ENCODE results near the gene FMNL2. TPM values are rescaled to one million over a fixed set of nuclear protein-coding genes. Genes with fewer than 3 reads are reported as not detected.
A peak's percentile ranks its signal among the peaks of the same experiment; 100 is the strongest.

The FMNL2 gene
- total RNA-seq, 1 experiment from 2014 or later: 28.1 TPM

GRCh38 chr2:152342259-152343046, 7.5 kb downstream of the FMNL2 start:
- no peak for DNase-seq (ENCODE audit: low read depth, low spot score)
- BruUV-seq (replicated peaks): no TSS peak
- Histone ChIP-seq H3K27ac (ENCODE audit: low read depth, low read length) (no peak overlapping the region), H3K4me2 (ENCODE audit: low read length) (0 out of 2 replicates have a peak overlapping the region, but pooled peaks have one; percentile 7), H2AFZ (ENCODE audit: low read depth, low read length, poor library complexity, severe bottlenecking) (no peak overlapping the region), H3K36me3 (ENCODE audit: control insufficient read depth in 1 of 2, insufficient read depth in 2 of 2, low read length in 2 of 2) (no peaks in the 10 kb centered on the region; a peak in 1 of 4 replicates), H3K79me2 (ENCODE audit: insufficient read depth, low read length) (peaks cover 54% of the 10 kb centered on the region), H3K27me3 (ENCODE audit: insufficient read depth, low read length) (no peaks in the 10 kb centered on the region), H4K20me1 (ENCODE audit: insufficient read depth) (no peaks in the 10 kb centered on the region), H3K9me3 (ENCODE audit: control insufficient read depth in 1 of 2, insufficient read depth in 1 of 2, low read depth in 1 of 2, low read length in 2 of 2) (no peaks in the 10 kb centered on the region), H3K4me3 (replicated peaks in 1 of 2; ENCODE audit: low read depth in 1 of 2, low read length in 2 of 2) (no peak overlapping the region), H3K9ac (ENCODE audit: low read length) (no peak overlapping the region), H3K4me1 (ENCODE audit: control insufficient read depth in 1 of 2, insufficient read depth in 2 of 2, low read length in 2 of 2) (peaks cover 0 to 15% of the 10 kb centered on the region in 2 experiments; a peak in 2 of 4 replicates), H3K9me2 (ENCODE audit: insufficient read depth) (no peaks in the 10 kb centered on the region)
- intact Hi-C loops (cut with micrococcal nuclease): no loop called here
- no peak for ATAC-seq
- no peak for TF ChIP-seq FOSL1 (IDR thresholded peaks at IDR 0.05; ENCODE audit: low read depth)
- TF ChIP-seq JUND (IDR thresholded peaks at IDR 0.05): no peak
- no peak for TF ChIP-seq SP1 (IDR thresholded peaks at IDR 0.05; ENCODE audit: low read depth)
- no peak for TF ChIP-seq EGR1 (IDR thresholded peaks at IDR 0.05; ENCODE audit: low read depth)
- no peak for TF ChIP-seq ELF1 (IDR thresholded peaks at IDR 0.05; ENCODE audit: borderline replicate concordance, low read depth)
- no peak for TF ChIP-seq RAD21 (IDR thresholded peaks at IDR 0.05; ENCODE audit: low read depth)
- no peak for TF ChIP-seq REST (IDR thresholded peaks at IDR 0.05; ENCODE audit: low read depth)
- no peak for TF ChIP-seq POLR2AphosphoS5 (IDR thresholded peaks at IDR 0.05; ENCODE audit: low read depth, low read length)
- TF ChIP-seq ATF3 (IDR thresholded peaks at IDR 0.05): no peak
- TF ChIP-seq TCF7L2 (IDR thresholded peaks at IDR 0.05; ENCODE audit: borderline replicate concordance, extremely low read depth, insufficient read depth, insufficient read length): no peak
- no peak for TF ChIP-seq MAX (IDR thresholded peaks at IDR 0.05)
- TF ChIP-seq POLR2A (IDR thresholded peaks at IDR 0.05; ENCODE audit: borderline replicate concordance, extremely low read depth, insufficient read depth, insufficient read length): no peak
- TF ChIP-seq ZNF274 (IDR thresholded peaks at IDR 0.05; ENCODE audit: low read depth, low read length): no peak
- TF ChIP-seq, protein P1, sequence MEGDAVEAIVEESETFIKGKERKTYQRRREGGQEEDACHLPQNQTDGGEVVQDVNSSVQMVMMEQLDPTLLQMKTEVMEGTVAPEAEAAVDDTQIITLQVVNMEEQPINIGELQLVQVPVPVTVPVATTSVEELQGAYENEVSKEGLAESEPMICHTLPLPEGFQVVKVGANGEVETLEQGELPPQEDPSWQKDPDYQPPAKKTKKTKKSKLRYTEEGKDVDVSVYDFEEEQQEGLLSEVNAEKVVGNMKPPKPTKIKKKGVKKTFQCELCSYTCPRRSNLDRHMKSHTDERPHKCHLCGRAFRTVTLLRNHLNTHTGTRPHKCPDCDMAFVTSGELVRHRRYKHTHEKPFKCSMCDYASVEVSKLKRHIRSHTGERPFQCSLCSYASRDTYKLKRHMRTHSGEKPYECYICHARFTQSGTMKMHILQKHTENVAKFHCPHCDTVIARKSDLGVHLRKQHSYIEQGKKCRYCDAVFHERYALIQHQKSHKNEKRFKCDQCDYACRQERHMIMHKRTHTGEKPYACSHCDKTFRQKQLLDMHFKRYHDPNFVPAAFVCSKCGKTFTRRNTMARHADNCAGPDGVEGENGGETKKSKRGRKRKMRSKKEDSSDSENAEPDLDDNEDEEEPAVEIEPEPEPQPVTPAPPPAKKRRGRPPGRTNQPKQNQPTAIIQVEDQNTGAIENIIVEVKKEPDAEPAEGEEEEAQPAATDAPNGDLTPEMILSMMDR (IDR thresholded peaks at IDR 0.05 in 2 of 3, conservative IDR thresholded peaks at IDR 0.05 in 1 of 3; ENCODE audit: borderline replicate concordance in 1 of 3, insufficient read depth in 1 of 3, low read depth in 2 of 3, low read length in 2 of 3): no peak
- no peak for TF ChIP-seq YY1 (IDR thresholded peaks at IDR 0.05; ENCODE audit: extremely low read depth, insufficient replicate concordance, low read depth, low read length)
- TF ChIP-seq CBX3 (IDR thresholded peaks at IDR 0.05; ENCODE audit: low read depth): no peak
- TF ChIP-seq, protein P2, sequence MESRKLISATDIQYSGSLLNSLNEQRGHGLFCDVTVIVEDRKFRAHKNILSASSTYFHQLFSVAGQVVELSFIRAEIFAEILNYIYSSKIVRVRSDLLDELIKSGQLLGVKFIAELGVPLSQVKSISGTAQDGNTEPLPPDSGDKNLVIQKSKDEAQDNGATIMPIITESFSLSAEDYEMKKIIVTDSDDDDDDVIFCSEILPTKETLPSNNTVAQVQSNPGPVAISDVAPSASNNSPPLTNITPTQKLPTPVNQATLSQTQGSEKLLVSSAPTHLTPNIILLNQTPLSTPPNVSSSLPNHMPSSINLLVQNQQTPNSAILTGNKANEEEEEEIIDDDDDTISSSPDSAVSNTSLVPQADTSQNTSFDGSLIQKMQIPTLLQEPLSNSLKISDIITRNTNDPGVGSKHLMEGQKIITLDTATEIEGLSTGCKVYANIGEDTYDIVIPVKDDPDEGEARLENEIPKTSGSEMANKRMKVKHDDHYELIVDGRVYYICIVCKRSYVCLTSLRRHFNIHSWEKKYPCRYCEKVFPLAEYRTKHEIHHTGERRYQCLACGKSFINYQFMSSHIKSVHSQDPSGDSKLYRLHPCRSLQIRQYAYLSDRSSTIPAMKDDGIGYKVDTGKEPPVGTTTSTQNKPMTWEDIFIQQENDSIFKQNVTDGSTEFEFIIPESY (IDR thresholded peaks at IDR 0.05; ENCODE audit: extremely low read depth, insufficient replicate concordance, low read length): no peak
- CTCF ChIA-PET: no interaction called here
- RAD21 ChIA-PET (ENCODE audit: low non-redundant PET in 1 of 2, low total read pairs in 2 of 2, uncharacterized antibody in 2 of 2, unreplicated experiment in 2 of 2): no interaction called here
- POLR2A ChIA-PET: no interaction called here

All from HCT116 (cell line).